ENCODE results near the gene TFF3.

The TFF3 gene

GRCh38 chr21:42346866-42347600 lies 31.8 kb upstream of the TFF3 start:
- DNase-seq, result no peak

- DNase-seq, result no peak
These were observed 31.2 kb upstream of the TFF3 start for GRCh38 chr21:42346441-42346840.

DNA sequence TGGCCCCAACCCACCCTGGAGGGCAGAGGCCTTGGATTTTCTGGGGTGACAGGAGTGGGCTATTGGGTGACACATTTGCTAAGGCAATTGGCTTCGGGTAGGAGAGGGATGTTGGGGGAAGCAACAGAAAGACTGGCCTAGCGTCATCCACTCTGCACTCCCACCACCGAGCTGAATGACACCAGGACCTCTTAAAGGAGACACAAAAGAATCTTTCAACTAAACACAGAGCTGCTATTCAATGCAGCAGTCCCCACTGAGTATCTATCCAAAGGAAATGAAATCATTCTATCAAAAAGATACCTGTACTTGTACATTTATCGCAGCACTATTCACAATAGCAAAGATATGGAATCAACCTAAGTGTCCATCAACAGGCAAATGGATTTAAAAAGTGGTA lies 29.4 kb upstream of the TFF3 start:
- no peak for DNase-seq

- DNase-seq, result no peak
These were observed 28.8 kb upstream of the TFF3 start for GRCh38 chr21:42343963-42344510.

- DNase-seq, result no peak
These were observed 28.3 kb upstream of the TFF3 start for GRCh38 chr21:42343556-42343955.

GRCh38 chr21:42343101-42343500 lies 27.9 kb upstream of the TFF3 start:
- no peak for DNase-seq

DNA sequence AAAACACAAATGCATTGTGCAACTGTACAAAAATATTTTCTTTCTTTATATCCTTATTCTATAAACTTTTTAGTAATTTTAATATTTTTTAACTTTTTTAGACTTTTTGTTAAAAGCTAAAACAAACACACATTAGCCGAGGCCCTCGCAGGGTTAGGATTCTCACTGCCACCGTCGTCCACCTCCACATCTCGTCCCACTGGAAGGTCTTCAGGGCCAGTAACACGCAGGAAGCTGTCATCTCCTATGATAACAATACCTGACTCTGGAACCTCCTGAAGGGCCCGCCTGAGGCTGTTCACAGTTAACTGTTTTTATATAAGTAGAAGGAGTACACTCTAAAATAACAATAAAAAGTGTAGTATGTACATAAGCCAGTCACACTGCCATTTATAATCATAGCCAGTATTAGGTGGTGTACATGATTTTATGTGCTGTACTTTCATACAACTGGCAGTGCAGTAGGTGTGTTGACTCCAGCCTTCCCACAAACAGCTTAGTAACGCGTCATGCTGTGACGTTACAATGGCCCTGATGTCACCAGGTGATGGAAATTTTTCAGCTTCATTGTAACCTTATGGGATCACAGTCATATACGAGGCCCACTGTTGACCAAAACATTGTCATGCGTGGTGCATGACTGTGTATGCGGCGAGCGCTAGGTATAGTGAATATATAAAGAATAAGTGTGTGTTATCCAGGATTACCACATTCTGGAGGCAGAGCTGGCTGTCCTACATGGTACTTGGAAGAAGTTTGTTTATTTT lies 26.8 kb upstream of the TFF3 start:
- no peak for DNase-seq

GRCh38 chr21:42340187-42341050 lies 25.2 kb upstream of the TFF3 start:
- no peak for DNase-seq

- DNase-seq, result peak; percentile 81
These were observed 23.8 kb upstream of the TFF3 start for GRCh38 chr21:42338729-42339715.

- DNase-seq, result peak; percentile 74
These were observed 22.9 kb upstream of the TFF3 start for GRCh38 chr21:42337830-42338728.

- no peak for DNase-seq
These were observed 22.1 kb upstream of the TFF3 start for GRCh38 chr21:42337276-42337675.

DNA sequence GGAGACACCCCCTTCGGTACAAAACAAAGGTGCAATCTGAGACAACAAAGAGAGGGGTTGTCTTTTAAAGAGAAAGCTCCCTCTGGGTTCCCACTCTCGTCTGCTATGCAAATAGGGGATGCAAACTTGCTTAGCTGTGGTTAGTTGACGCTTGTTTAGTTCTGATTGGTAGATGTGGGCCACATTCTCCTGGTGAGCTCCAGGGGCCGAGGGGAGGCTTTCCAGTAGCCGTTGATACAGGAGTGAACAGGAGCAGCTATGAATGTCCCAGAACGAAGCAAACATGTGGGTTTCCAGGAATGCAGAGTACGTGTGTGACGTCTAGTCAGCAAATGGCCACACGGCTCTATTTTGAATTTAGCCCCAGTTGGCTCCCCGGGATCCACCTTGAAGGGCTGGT lies 20.8 kb upstream of the TFF3 start:
- DNase-seq, result no peak

GRCh38 chr21:42332557-42333317 lies 17.5 kb upstream of the TFF3 start:
- DNase-seq, result no peak

- no peak for DNase-seq
These were observed 16.5 kb upstream of the TFF3 start for GRCh38 chr21:42331660-42332059.

- no peak for DNase-seq
These were observed 15.5 kb upstream of the TFF3 start for GRCh38 chr21:42330380-42331371.

DNA sequence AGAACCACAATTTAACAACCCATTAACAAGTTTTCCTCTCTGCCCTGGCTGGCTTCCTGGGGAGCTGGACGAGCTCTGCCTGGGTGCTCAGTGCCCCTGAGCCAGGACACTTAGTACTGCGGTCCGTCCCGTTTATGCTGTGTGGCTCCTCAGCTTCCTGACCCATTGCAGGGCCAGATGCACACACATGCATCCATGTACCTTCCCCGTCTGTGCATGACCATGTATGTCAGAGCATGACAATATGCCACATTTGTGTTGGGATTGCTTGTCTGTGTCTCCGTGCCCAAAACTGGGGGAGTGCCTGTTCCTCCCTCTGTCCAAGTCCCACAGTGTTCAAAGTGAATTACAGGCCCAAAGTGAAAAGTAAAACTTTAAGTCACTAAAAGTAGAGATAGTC lies 9.7 kb upstream of the TFF3 start:
- DNase-seq, result no peak

DNA sequence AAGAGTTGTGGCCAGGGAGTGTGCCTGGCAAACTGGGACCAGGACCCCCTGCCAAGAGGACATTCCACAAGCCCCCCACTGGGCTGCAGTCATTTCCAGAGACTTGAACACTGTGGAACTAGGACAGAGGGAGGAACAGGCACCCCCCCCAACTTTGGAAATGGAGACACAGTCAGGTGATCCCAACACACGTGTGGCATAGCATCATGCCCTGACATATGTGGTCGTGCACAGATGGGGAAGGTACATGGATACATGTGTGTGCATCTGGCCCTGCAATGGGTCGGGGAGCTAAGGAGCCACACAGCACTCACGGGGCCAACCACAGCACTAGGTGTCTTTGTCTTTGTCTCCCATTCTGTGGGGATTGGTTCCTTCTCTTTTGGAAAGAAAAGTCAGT lies 6.6 kb upstream of the TFF3 start:
- no peak for DNase-seq

- DNase-seq, result no peak
These were observed 6.0 kb upstream of the TFF3 start for GRCh38 chr21:42321231-42321630.

DNA sequence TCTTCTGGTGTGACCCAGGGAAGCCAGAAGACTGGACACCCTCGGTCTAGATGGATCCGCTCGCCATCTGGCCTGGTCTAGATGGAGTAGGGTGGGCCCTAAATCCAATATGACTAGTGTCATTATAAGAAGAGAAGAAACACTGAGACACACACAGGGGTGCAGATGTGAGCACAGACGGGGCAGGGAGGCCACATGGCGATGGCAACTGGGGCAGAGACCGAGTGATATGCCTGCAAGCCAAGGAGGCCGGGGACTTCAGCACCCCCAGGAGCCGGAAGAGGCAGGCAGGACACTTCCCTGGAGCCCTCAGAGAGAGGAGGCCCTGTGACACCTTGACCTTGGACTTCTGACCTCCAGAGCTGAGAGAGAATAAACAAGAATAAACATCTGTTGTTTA lies 5.6 kb upstream of the TFF3 start:
- DNase-seq, result no peak

Measured in activated CD4-positive, alpha-beta T cell treated with anti-CD3 and anti-CD28 coated beads, Interleukin-10, Interleukin-2, amounts not matched to agents 100 ng/mL and 50 ng/mL, durations not matched to agents 16 hours and 8 hours (primary cell).